Left lung (tissue), 10 donors: ENCODE data around the gene CT47A1. TPM values are rescaled to one million over a fixed set of nuclear protein-coding genes. Genes with fewer than 3 reads are reported as not detected.
"Not testable (repeated sequence)": the region's sequence is repeated elsewhere in the genome, so short reads cannot be mapped to it uniquely, and the experiment has no call there.

Experiments used
- ATAC-seq: fragments of 200-7000 bp; cut with Tn5 transposase; one replicate; pipeline ENCODE4 v1.9.1; 2020; ENCODE audit warnings: moderate library complexity
- DNase-seq, 4 donors: peaks; one replicate each; pipeline ENCODE4 v3.0.0-alpha.2; 2013 to 2020
- H3K27ac ChIP-seq, 2 donors: fragments of 200-600 bp; sonication (generic) in 1 of 2; one replicate each; pipeline versions ENCODE4 v1.5.0 to v1.8.0; 2020 to 2021
- H3K27me3 ChIP-seq, 2 donors: fragments of 200-600 bp; sonication (generic) in 1 of 2; one replicate each; pipeline versions ENCODE4 v1.5.0 to v1.8.0; 2020 to 2021
- H3K36me3 ChIP-seq, 2 donors: fragments of 200-600 bp; sonication (generic) in 1 of 2; one replicate each; pipeline versions ENCODE4 v1.5.0 to v1.8.0; 2020 to 2021
- H3K4me1 ChIP-seq, 2 donors: fragments of 200-600 bp; one replicate each; pipeline ENCODE4 v1.8.0; 2021
- H3K4me3 ChIP-seq, 2 donors: fragments of 200-600 bp; sonication (generic) in 1 of 2; one replicate each; pipeline versions ENCODE4 v1.5.0 to v1.8.0; 2020 to 2021; ENCODE audit warnings: mild to moderate bottlenecking in 1 of 2
- H3K9me3 ChIP-seq, 2 donors: fragments of 200-600 bp; sonication (generic) in 1 of 2; one replicate each; pipeline versions ENCODE4 v1.5.0 to v1.8.0; 2020 to 2021
- intact Hi-C, 2 donors: fragments of 100-400 bp; cut with DNase I; formaldehyde crosslinking; loops; one replicate each; pipeline versions ENCODE4 v1.11.2 to v1.14.2; 2022
- polyA plus RNA-seq, 6 donors: library from polyadenylated mRNA; unstranded; fragments of 120-200 nt; gene quantifications; one replicate each; pipeline ENCODE4 v1.2.1, GENCODE V29; 2013; ENCODE audit not compliant: insufficient read length in 6 of 6
- total RNA-seq, 2 donors: library from RNA; stranded (reverse); fragmentation: NEBNext Ultra II Directional; extraction: Animal tissue kit (Norgen Biotek cat#: 25700); gene quantifications; one replicate each; pipeline ENCODE4 v1.2.1, GENCODE V29; 2021
- TF ChIP-seq, protein P1 (sequence below), 2 donors: fragments of 200-600 bp; sonication (generic) in 1 of 2; IDR thresholded peaks; one replicate each; pipeline versions ENCODE4 v1.5.0 to v1.8.0; 2021; ENCODE audit warnings: antibody characterized with exemption in 2 of 2
- donor health status: DM: no; HTN: yes; CAD: no.
- donor health status: DM: no; HTN: no; CAD: no.

The CT47A1 gene
- total and polyA plus RNA-seq, 8 donors = not detected

DNA sequence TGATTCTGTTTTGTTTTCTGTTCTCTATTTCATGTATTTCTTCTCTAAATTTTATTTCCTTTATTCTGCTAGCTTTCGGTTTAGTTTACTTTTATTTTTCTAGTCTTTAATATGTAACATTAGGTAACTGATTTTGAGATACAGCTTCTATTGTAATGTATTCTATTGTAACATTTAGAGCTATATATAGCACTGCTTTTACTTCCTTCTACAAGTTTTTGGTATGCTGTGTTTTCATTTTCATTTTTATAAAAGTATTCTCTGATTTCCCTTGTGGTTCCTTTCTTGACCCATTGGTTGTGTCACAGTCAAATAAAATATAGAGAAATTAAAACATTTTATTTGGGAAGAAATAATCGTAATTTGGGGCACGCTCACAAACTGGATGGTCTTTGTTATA is 13.9 kb upstream of the CT47A1 start:
- no peaks in the 10 kb centered on the region for H3K36me3 ChIP-seq
- DNase-seq = no peak
- intact Hi-C loops = no loop called here
- H3K27ac ChIP-seq = no peak overlapping the region
- TF ChIP-seq, protein P1, sequence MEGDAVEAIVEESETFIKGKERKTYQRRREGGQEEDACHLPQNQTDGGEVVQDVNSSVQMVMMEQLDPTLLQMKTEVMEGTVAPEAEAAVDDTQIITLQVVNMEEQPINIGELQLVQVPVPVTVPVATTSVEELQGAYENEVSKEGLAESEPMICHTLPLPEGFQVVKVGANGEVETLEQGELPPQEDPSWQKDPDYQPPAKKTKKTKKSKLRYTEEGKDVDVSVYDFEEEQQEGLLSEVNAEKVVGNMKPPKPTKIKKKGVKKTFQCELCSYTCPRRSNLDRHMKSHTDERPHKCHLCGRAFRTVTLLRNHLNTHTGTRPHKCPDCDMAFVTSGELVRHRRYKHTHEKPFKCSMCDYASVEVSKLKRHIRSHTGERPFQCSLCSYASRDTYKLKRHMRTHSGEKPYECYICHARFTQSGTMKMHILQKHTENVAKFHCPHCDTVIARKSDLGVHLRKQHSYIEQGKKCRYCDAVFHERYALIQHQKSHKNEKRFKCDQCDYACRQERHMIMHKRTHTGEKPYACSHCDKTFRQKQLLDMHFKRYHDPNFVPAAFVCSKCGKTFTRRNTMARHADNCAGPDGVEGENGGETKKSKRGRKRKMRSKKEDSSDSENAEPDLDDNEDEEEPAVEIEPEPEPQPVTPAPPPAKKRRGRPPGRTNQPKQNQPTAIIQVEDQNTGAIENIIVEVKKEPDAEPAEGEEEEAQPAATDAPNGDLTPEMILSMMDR (IDR thresholded peaks at IDR 0.05) = no peak
- no peaks in the 10 kb centered on the region for H3K27me3 ChIP-seq
- no peak for ATAC-seq
- no peak overlapping the region for H3K4me3 ChIP-seq
- no peaks in the 10 kb centered on the region for H3K4me1 ChIP-seq
- H3K9me3 ChIP-seq = no peaks in the 10 kb centered on the region

DNA sequence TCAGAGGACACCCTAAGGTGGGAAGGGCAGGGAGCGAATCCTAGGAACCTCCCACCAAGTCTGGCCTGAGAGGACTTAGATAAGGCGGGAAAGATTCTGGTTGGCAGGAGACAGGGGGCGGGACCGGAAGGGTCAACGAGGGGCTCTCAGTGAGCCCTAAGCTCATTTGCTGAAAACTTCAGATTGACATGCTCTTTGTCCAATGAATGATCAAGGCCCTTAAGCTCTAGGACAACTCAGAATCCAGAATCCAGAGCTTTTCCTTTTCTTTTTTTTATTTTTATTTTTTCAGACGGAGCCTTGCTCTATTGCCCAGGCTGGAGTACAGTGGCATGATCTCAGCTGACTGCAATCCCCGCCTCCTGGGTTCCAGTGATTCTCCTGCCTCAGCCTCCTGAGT is 29.1 kb downstream of the CT47A1 start, which contains the start of gene CT47A7:
TSS of gene CT47A7 (minus strand) at position 101 of the 400 bp plus-strand sequence. CDS start 255 bp downstream, outside the sequence.
- H3K4me1 ChIP-seq, H3K9me3 ChIP-seq, ATAC-seq, intact Hi-C loops, H3K4me3 ChIP-seq, H3K27ac ChIP-seq, H3K36me3 ChIP-seq, H3K27me3 ChIP-seq, DNase-seq: not testable (repeated sequence)

Other genes starting within 250 kb of the CT47A1 start
- gene CT47B1, start 109.9 kb downstream of the CT47A1 start, total RNA-seq = not detected
- not detected for gene CT47B1, start 109.9 kb downstream of the CT47A1 start, polyA plus RNA-seq
- gene CT47A11, start 48.6 kb downstream of the CT47A1 start, total RNA-seq = not detected
- not detected for gene CT47A11, start 48.6 kb downstream of the CT47A1 start, polyA plus RNA-seq
- not detected for gene CT47A10, start 43.7 kb downstream of the CT47A1 start, total RNA-seq
- not detected for gene CT47A10, start 43.7 kb downstream of the CT47A1 start, polyA plus RNA-seq
- not detected for gene CT47A9, start 38.9 kb downstream of the CT47A1 start, total RNA-seq
- not detected for gene CT47A9, start 38.9 kb downstream of the CT47A1 start, polyA plus RNA-seq
- gene CT47A8, start 34.0 kb downstream of the CT47A1 start, total RNA-seq = not detected
- not detected for gene CT47A8, start 34.0 kb downstream of the CT47A1 start, polyA plus RNA-seq
- not detected for gene CT47A7, start 29.2 kb downstream of the CT47A1 start, total RNA-seq
- gene CT47A7, start 29.2 kb downstream of the CT47A1 start, polyA plus RNA-seq = not detected
- gene CT47A6, start 24.3 kb downstream of the CT47A1 start, total RNA-seq = not detected
- not detected for gene CT47A6, start 24.3 kb downstream of the CT47A1 start, polyA plus RNA-seq
- gene CT47A5, start 19.4 kb downstream of the CT47A1 start, total RNA-seq = not detected
- not detected for gene CT47A5, start 19.4 kb downstream of the CT47A1 start, polyA plus RNA-seq
- not detected for gene CT47A4, start 14.6 kb downstream of the CT47A1 start, total RNA-seq
- gene CT47A4, start 14.6 kb downstream of the CT47A1 start, polyA plus RNA-seq = not detected
- not detected for gene CT47A3, start 9.7 kb downstream of the CT47A1 start, total RNA-seq
- gene CT47A3, start 9.7 kb downstream of the CT47A1 start, polyA plus RNA-seq = not detected
- not detected for gene CT47A2, start 4.8 kb downstream of the CT47A1 start, total RNA-seq
- gene CT47A2, start 4.8 kb downstream of the CT47A1 start, polyA plus RNA-seq = not detected
- 1 to 10 TPM; 2.0 to 4.0 TPM for gene GLUD2, start 61.9 kb upstream of the CT47A1 start, total RNA-seq
- 1 to 10 TPM; 2.6 to 4.2 (median 3.2) TPM for gene GLUD2, start 61.9 kb upstream of the CT47A1 start, polyA plus RNA-seq